HG03097 (cell line): ENCODE results near the gene BMP7.
"Not testable (repeated sequence)": the region's sequence is repeated elsewhere in the genome, so short reads cannot be mapped to it uniquely, and the experiment has no call there.

Experiments
- ATAC-seq: cut with Tn5 transposase; IDR thresholded peaks from one replicate; pipeline ENCODE4 v1.9.1; 2021; ENCODE audit not compliant: unreplicated experiment, low FRiP score

Gene BMP7

DNA sequence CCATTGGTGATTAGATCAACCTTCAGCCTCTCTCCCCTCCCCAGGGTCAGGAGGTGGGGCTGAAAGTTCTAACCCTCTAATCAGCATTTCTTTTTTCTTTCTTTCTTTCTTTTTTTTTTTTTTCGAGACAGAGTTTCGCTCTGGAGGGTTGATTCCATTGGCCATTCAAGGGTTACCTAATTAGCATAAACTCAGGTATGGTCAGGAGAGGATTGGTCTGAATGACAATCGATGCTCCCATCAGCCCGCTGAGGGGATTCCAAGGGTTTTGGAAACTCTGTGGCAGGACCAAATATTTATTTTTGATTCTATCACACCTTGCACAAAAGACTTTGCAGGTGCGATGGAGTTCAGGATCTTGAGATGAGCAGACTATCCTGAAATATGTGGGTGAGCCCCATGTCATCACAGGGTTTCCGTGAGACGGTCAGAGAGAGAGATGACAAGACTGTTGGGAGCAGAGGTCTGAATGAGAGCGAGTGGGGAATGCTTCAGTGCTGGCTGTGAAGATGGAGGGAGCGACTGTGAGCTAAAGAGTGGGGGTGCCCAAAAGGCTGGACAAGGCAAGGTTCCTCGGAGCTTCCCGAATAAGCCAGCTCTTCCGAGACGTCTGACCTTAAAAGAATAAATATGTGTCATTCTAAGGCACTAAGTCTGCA is 107.1 kb downstream of the BMP7 start:
- ATAC-seq, result no peak

DNA sequence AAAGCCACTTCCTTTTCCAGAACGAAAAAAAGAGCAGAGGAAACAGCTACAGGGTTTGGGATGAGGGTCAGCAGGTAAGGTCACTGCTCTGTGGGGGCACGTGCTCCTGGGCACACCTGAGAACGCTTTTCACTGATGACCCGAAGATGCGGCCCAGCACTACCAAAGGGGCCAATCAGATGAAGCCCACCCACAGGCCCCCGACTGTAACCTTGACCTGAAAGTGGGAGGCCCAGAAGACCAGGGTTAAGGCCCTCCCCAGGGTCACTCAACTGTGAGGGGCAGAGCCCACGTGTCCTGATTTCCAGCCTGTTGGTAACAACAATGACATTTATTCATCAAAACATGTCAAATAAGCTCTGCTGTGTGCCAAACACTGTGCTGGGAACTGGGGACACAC is 108.0 kb downstream of the BMP7 start:
- no peak for ATAC-seq

DNA sequence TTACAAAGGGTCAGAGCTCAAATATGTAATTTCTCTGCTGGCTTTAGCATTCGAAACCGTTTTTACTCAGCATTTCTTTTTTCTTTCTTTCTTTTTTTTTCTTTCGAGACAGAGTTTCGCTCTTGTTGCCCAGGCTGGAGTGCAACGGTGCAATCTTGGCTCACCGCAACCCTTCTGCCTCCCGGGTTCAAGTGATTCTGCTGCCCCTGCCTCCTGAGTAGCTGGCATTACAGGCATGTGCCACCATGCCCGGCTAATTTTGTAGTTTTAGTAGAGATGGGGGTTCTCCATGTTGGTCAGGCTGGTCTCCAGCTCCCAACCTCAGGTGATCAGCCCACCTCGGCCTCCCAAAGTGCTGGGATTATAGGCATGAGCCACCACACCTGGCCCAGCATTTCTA is 108.7 kb downstream of the BMP7 start:
- not testable (repeated sequence) for ATAC-seq

DNA sequence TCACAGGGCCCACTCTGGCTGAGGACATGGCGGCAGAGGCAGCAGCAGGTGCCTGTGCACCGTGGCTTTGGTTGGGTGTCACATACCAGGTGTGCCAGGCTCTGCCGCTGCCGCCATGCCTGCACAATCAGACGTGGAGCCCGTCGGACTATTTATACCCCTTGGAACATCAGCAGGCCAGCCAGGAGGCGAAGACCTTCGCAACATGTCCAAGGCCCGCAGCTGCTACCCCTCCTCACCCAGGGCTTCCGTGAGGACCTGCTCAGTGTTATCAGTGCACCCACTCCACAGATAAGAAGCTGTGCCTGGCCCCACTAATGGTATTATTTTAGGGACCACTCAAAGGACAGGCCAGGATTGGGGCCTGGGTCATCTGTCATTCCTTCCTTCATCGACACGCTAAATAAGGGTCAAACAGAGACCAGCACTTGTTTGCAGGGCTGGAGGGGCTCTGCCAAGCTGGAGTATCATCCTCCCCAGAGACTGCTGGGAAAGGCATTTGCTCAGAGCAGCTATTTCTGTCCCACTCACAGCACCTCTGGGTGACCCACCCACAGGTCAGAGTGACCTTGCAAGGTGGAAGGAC is 109.2 kb downstream of the BMP7 start:
- ATAC-seq, result no peak

DNA sequence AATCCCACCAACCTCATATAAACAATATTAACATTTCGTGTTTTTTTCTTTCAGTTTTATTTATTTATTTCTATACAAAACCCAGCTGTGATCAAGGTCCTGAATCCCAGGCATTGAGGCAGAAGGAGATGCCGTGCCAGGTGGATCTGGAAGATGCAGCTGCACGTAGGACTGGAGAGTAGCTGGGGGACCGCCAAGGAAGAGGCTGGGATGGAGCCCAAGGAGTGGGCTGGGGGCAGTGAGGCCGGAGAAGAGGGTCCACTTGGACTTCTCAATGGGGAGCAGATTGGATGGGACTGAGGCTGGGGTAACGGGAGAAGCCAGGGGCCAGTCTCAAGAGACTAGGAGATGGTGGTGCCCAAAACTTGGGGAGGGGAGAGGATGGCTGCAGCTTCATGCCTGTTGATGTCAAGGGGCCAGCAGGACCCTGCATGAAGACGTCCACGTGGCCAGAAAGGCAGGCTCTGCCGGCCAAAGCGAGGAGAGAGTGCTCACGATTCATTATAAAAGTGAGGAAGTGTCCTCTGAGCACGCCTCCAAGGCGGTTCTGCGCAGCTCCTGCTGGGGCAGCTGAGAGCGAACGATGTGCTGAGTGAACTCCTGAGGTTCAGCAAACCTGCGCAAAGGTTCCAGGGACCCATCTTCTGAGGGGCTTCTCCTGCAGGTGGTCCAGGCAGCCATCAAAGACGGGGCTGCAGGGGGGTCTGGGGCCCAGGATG is 110.3 kb downstream of the BMP7 start:
- no peak for ATAC-seq

DNA sequence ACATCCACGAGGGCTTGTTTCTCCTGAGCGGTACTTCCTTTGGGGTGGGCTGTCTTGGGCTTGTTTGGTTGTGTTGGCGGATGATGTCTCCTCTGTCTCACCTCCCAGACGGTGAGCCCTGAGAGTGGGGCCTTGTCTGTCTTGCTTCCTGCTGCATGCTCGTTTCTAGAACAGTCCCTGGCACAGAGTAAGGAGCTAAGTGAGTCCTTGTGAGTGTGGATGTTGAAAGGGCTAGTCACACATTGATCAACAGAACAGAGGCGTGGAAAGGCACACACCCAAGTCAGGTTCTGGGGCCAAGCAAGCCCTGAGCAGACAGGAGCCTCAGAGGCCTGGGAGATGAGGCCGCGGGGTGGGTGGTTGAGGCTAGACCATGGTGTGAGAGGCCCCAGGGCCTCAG is 111.0 kb downstream of the BMP7 start:
- ATAC-seq, result no peak

DNA sequence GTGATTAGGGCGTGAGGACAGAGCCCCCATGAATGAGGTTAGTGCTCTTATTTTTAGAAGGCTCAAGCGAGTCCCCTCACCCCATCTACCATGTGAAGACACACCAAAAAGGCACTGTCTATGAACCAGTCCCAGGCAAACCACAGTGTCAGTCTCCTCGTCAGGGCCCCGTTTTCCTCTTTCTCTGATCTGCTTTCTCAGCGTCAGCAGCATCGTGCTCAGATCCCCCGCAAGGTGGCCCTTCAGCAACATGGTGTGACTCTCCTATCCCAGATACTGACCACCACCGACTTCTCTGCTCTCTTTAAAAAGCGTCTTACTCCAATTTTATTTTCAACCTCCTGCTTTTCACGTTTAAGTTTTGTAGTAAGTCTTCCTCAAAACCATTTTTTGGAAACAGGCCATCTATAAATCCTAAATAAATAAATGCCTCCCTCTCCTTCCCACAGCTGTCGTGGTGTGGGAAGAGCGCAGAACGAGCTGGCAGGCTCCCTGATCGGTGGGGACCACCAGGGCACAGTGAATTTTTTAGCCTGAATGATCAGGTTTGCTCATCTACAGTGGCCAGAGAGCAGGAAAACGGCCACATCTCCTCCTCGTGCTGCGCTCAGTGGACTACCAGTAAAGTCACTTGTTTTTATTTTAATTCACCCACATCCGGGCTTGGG is 113.1 kb downstream of the BMP7 start:
- no peak for ATAC-seq

DNA sequence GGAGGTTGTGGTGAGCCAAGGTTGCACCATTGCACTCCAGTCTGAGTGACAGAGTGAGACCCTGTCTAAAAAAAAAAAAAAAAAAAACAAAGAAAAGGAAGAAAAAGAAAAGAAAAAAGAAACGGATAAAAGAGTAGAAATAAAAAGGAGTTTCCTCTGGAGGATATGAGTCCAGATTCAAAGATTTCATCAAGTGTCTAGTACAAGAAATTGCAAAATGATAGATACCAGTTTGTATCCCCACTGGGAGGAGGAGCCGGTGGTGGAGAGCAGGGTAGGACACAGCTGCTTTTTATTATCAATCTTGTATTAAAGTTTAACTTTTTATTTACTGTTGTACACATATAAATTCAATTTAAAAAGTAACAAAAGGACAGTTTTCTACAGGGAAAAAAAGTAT is 113.9 kb downstream of the BMP7 start:
- ATAC-seq, result no peak

DNA sequence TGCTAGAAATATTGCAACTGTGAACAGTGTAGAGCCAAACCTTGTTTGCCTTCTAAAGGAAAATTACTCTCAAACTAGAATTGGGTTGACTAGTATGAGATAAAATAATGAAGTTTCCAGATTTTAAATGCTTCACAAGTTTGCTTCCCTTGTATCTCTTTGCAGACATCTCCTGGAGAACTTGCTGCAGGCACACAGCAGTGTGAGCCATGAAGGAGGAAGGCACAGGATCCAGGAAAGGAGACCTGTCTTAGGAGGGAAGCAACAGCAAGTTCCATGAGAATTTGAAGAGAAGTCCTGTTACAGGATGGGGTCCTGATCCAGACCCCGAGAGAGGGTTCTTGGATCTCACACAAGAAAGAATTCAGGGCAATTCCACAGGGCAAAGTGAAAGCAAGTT is 115.9 kb downstream of the BMP7 start:
- ATAC-seq, result no peak

DNA sequence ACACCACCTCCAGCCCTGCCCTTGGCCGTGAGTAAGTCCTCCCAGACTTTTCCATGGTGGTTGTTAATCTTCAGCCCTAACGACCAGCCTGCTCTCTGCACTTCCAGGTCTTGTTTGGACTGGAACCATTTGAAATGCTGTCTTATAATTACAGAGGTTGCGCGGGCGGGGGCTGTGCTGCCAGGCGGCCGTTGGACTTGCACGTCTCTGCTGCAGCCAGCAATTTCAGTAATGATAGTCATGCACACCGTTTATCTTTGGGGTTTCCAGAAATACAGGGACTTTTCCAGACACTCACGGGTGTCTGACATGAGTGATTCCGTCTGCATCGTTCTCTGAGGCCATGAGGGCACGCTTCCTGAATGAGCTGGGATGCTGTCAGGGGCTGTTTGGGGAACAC is 118.2 kb downstream of the BMP7 start:
- no peak for ATAC-seq

DNA sequence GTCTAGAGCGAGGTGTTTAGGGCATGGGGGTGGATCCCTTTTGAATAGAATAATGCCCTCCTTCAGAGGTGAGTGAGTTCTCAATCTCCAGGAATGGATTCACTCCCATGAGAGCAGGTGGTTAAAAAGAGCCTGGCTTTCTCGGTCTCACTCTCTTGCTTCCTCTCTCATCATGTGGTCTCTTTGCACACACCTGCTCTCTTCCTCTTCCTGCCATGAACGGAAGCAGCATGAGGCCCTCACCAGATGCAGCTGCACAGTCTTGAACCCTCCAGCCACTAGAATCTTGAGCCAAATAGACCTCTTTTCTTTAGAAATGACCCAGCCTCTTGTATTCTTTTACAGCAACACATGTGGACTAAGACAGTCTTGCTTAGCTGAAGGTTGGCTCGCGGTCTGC is 119.3 kb downstream of the BMP7 start:
- no peak for ATAC-seq

DNA sequence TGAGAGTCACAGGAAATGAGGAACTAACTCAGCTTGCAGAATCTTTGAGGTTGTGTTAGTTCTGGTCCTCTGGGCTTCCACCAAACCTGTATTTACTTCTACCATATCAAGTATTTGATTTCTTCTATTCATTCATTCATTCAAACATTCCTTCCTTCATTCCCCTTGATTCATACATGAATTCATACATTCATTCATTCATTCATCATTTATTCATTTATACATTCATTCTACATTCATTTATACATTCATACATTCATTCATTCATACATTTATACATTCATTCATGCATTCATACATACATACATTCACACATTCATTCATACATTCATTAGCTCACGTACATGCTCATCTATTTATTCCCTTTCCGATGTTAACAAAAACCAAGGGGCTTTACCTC is 120.3 kb downstream of the BMP7 start:
- no peak for ATAC-seq

DNA sequence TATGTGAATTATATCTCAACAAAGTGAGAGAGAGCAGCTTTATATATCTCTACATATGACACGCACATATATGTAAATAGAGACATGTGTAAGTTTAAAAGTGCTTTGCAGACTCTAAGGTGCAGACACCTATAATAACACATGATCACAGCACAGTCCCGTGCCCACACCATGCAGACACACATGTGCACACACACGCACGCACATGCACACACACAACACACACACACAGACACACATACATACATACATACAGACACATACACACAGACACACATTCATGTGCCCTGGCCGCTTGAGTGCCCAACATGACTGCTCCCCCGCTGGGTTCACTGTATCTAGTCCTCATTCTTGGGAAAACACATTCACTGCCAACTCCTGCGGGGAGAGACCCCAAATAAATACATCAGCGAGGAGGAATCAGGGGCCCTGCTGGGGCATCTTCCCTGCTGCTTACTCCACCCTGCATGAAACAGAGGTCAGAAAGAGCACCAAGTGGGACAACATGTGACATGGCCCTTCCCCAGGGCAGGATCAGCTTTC is 121.3 kb downstream of the BMP7 start:
- ATAC-seq, result no peak

DNA sequence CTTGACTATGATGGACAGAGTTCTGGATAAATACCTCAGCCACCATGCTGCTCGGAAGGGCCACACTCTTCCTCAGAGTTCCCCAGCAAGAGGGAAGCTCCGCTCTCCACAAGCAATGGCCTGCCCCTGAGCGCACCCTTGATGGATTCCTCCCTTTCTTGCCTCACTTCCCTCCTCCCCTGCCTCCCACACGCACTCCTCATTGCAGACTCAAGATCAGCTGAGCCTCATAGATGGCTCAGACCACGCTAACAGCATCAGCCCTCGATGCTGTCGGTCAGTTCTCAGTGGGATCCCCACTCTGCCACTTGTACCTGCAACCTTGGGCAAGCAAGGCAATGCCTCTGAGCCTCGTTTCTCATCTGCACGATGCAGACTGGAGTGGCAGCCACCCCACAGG is 123.3 kb downstream of the BMP7 start:
- ATAC-seq, result no peak

DNA sequence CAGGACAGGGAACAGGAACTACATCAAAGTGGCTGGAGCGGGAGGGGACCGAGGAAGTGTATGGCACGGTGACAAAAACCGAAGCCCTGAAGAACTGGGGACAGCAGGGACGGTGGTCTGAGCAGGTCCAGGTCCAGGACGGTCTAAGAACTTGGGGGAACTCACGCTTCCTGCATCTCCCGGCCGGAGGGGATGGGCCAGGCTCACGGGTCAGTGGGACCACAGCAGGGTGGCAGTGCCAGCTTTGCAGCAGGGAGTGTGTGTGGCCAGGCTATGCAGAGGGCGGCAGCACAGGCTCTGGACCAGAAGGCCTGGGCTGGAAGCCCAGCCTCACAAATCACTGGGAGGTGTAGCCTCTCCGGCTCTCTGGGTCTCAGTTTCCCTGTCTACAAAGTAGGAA is 123.8 kb downstream of the BMP7 start:
- ATAC-seq, result no peak

DNA sequence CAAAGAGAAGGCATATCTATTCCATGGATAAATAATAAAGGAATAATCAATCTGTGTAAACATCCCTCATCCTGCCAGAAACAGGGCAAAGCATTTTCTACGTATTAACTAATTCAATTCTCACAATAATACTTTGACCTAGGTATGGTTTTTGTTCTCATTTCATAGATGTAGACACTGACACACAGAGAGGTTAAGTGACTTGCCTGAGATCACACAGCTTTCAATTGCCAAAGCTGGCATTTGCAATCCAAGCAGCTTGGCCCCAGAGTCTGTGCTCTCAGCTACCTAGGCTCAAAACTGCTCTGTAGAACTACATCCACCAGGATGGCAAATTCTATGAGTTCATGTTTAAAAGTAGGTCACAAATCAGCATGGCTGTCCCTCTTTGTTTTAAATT is 124.9 kb downstream of the BMP7 start:
- no peak for ATAC-seq

DNA sequence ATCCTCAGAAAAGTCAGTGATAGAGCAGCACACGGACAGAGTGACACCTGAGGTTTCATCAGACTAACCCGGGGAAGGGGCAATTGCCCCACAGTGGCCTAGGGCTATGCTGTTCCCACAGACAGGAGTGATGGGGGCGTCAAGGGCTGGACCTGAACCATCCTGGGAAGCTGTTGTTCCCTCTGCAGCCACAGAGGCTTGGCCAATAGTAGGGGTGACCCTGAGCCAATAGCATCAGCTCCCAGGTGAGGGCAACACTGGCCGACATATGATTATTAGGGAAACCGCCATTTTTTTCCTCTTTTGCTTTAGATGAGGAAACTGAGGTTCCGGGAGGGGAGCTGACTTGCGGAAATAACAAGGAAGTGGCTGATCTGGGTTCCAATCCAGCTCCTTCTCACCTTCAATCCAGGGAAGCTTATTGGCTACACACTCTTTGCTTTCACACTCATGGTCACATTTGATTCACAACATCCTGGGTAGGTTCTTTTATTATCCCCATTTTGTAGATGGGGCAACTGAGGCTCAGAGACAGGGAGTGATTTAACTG is 126.0 kb downstream of the BMP7 start:
- no peak for ATAC-seq

DNA sequence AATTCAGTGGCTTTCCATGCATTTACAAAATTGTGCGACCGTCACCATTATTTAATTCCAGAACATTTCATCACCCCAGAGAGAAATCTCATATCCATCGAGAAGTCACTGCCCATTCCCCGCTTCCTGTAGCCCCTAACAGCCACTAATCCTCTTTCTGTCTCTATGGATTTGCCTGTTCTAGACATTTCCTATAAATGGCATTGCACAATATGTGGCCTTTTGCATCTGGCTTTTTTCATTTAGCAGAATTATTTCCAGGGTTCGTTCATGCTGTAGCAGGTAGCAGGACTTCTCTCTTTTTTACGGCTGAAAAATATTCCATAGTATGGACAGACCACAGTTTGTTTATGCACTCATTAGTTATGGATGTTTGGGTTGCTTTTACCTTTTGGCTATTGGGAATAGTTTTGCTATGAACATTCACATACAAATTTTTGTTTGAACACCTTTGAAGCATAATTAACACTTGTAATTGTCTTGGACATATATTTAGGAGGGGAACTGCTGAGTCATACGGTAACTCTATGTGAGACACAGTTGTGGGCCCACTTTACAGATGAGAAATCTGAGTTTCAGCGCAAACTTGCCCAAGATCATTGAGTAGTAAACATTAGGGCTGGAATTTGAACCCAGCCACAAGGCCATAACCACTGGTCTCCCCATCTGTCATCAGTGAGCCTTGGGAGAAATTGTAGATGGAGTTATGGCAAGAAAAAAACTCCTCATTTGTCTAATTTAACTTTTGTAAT is 126.9 kb downstream of the BMP7 start:
- no peak for ATAC-seq

DNA sequence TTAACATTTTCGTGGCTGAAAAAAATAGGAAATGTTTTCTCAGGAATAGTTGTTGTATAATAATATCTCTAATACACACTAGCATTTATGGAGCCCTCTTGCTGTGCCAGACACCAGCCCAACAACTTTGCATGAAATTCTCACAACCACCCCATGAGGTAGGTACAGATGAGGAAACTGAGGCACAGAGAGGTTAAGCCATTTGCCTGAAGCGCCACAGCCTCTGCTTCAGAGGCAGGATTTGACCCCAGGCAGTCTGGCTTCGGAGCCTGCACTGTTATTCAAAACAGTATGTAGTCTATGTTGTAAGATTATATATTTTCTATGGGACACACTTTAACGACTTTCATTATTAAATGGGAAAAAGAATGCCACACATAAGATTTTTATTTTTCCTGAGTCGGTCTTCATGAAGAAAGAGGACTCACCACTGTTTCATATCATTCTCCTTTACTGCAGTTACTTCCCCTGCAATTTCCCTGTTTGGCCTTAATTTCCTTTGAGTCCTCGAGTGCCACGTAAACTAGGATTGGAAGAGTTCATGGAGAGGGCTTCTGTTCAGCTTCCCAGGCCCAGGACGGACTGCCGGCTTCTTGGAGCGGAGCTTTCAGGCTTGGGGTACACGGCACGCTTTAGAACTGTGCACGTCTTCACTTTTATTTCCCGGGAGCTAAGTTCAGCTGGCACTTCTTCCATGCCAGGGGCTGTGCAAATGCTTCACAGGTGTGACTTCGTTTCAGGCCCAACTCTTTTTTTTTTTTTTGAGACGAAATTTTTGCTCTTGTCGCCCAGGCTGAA is 128.0 kb downstream of the BMP7 start:
- no peak for ATAC-seq

DNA sequence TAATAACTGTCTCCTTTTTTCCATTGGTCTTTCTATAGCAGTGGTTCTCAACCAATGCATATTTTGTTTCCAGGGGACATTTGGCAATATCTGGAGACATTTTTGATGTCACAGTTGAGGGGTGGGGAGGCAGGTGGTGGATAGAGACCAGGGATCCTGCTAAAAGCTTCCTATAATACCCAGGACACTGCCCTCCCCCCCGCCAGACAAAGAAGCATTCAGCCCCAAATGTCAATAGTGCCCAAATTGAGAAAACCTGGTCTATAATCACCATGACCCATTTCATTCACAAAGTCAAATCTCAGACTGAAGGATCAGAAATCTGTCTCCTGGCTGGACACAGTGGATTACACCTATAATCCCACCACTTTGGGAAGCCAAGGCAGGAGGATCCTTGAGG is 128.8 kb downstream of the BMP7 start:
- ATAC-seq, result no peak
